22Rv1 (cell line): ENCODE data around the gene RNF32.

ENCODE experiments used
- CTCF ChIP-seq: fragments of 450-650 bp; IDR thresholded peaks from 2 replicates; pipeline ENCODE4 v1.5.1; 2017; ENCODE audit warnings: mild to moderate bottlenecking
- ZFX ChIP-seq: fragments of 450-650 bp; IDR thresholded peaks from 2 replicates; pipeline ENCODE4 v1.6.1; 2017; ENCODE audit warnings: antibody characterized with exemption, borderline replicate concordance

- no peak for TF ChIP-seq CTCF
- TF ChIP-seq ZFX, result no peak
Observed at GRCh38 chr7:156614434-156615264, 25.9 kb upstream of the RNF32 start.
